Effector CD4-positive, alpha-beta T cell (primary cell): Measurements from ENCODE around the gene TMCO5A.

Experiments used
- DNase-seq: peaks from one replicate; pipeline ENCODE4 v3.0.0-alpha.2; 2020

The TMCO5A gene

DNA sequence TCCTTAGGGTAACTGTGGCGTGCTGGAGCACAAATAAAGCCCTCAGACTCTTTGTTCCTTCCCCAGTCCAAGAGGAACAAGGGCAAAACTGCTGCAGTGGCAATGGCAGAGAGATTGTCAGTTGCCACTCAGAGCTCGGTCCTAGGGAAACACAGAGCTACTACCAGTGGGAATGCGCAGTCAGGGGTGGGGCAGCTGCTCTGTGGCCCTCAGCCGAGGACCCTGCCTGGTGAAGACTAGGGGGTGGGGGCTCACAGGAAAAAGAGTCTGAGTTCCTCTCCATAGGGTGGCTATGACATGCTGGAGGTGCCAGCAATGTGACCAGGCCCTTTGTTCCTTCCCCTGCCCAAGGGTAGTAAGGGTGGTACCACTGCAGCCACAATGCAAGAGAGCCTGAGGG, 43.8 kb downstream of the TMCO5A start:
- no peak for DNase-seq

GRCh38 chr15:37979671-37980409, 45.4 kb downstream of the TMCO5A start:
- DNase-seq = no peak

- DNase-seq = no peak
Measured at GRCh38 chr15:37981201-37981600, 46.8 kb downstream of the TMCO5A start.

- DNase-seq = no peak
Measured at GRCh38 chr15:37981775-37982174, 47.3 kb downstream of the TMCO5A start.

- DNase-seq = no peak
Measured at GRCh38 chr15:37984368-37984767, 49.9 kb downstream of the TMCO5A start.

GRCh38 chr15:37995461-37996347, 61.3 kb downstream of the TMCO5A start:
- no peak for DNase-seq
